GM10266 (cell line): ENCODE data around the gene ALPL.
A peak's percentile ranks its signal among the peaks of the same experiment; 100 is the strongest.

ENCODE experiments used
- DNase-seq: peaks from one replicate; pipeline ENCODE4 v3.0.0; 2012; ENCODE audit errors: extremely low spot score
- TF ChIP-seq, protein P1 (sequence below): IDR thresholded peaks from 2 replicates; pipeline ENCODE4 v1.5.1; 2012; ENCODE audit warnings: mild to moderate bottlenecking, low read depth; ENCODE audit not compliant: control insufficient read depth, insufficient read depth; ENCODE audit errors: missing control alignments

ALPL gene

DNA sequence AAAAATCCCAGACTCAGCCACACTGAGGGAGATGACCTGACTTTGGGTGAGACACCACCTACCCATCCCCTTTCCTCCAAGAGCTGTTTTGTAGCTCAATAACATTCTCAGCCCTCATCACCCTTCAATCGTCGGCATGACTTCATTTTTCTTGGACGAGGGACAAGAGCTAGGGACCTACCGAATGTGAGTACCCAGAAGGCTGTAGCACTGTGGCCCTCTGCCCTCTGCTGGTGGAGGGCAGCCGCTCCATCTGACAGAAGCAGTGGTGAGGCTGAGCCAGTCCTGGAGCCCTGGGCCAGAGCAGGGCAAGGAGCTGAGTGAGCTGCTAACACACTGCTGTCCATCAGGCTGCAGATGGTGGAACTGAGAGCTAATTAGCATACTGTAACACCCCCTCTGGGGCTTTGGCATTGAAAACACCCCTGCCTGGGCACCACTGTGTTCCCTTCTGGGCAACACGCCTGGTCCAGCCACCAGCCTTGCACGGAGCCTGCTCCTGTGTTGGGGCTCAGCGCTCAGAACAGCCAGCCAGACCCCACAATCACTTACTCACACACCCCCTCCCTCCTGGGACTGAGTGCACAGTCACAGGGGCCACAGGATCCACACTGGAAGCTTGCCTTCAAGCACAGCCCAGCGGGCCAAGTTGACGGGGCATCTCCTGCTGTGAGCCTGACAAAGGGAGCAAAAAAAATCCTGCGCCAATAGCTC, 18.3 kb upstream of the ALPL start:
- DNase-seq: peak; percentile 42

DNA sequence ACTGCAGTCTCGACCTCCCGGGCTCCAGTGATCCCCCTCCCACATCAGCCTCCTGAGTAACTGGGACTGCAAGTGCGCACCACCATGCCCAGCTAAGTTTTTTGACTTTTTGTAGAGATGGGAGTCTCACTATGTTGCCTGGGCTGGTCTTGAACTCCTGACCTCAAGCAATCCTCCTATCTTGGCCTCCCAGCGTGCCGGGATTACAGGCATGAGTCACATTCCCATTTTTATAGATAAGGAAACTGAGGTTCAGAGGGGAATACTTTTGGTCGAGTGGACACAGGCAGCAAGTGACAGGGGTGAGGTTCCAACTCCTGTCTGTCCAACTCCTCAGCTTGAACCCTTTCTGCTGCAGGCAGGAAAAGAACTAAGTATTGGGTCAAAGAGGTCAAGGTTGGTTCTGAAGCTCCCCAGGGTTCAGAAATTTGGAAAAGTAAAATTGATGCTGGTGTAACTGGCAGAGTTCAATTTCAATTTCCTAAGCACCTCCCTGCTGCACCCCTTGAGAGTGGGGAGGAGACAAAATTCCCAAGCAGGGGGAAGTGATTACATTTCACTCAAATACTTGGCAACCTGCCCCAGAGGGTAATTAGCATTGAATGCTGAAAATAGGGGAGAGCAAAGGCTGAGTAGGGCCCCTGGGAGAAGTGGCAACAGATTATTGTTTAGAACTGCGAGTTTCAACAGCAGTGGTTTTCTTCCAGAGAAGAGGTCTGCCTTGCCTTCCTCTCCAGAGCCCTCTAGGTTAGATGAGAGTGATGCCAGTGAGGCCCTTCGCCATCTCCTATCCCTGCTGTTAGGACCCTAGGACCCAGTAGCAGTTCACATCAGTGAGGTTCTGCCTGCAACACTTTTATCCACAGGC, 17.5 kb upstream of the ALPL start:
- TF ChIP-seq, protein P1, sequence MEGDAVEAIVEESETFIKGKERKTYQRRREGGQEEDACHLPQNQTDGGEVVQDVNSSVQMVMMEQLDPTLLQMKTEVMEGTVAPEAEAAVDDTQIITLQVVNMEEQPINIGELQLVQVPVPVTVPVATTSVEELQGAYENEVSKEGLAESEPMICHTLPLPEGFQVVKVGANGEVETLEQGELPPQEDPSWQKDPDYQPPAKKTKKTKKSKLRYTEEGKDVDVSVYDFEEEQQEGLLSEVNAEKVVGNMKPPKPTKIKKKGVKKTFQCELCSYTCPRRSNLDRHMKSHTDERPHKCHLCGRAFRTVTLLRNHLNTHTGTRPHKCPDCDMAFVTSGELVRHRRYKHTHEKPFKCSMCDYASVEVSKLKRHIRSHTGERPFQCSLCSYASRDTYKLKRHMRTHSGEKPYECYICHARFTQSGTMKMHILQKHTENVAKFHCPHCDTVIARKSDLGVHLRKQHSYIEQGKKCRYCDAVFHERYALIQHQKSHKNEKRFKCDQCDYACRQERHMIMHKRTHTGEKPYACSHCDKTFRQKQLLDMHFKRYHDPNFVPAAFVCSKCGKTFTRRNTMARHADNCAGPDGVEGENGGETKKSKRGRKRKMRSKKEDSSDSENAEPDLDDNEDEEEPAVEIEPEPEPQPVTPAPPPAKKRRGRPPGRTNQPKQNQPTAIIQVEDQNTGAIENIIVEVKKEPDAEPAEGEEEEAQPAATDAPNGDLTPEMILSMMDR: no peak
- peak; percentile 3 for DNase-seq

More for the DNA sequence above, 18.3 kb upstream of the ALPL start:
- TF ChIP-seq, protein P1: peak; percentile 51

DNA sequence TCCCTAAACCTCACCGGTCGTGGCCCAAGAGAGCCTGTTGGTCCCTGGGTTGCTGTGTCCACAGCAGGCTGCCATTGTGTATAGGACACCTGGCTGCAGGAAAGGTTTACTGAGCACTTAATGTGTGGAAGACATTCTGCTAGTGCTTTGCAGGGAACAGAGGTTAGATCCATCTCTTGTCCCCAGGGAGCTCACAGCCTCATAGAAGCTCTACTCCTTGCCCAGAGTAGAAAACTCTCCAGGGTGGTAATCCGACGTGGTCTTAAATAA, 16.9 kb upstream of the ALPL start:
- TF ChIP-seq, protein P1: no peak
- DNase-seq: peak; percentile 3

DNA sequence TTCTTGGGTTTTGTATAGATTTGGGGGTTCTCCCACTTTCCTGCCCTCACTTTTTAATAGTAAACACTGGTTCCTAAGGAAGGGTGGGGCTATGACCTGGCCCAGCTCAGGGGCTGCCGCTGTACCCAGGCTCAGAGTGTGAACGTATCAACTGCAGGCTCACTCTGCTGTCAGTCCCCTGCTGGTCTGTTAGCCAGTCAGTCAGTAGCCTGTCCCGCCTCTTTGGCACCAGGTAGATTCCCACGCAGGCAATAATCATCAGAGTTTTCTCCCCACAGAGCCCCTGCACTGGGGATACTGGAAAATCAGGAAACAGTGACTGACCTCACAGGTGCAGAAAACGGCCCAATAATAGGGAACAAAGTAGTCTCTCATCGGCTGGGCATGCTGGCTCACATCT, 15.0 kb upstream of the ALPL start:
- DNase-seq: no peak
- TF ChIP-seq, protein P1: no peak

DNA sequence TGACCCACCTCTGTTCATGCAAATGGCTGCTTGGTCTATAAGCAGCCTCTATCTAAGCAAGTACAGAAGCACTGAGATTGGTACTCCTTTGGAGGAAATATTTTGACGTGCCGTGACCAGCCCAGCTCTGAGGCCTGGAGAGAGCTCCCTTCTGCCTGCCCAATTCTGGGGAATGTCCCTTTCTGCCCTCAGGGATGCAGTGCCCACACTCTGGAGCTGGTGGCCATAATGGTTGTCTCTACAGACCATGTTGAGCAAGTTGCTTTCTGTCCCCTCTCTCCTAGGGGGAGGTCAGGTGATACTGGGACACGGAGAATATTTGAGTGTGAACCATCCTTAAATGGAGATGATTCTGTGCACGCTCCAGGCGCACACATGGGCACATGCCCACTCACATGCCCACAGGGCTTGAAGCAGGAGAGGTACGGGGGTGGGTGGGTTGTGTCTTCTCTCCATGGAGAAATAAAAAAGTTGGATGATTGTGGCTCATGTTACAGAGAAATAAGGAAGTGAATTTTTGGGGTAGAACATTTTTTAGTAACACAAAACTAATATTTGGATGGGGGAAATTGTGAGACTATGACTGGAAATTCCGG, 13.9 kb upstream of the ALPL start:
- TF ChIP-seq, protein P1: no peak
- peak; percentile 3 for DNase-seq

DNA sequence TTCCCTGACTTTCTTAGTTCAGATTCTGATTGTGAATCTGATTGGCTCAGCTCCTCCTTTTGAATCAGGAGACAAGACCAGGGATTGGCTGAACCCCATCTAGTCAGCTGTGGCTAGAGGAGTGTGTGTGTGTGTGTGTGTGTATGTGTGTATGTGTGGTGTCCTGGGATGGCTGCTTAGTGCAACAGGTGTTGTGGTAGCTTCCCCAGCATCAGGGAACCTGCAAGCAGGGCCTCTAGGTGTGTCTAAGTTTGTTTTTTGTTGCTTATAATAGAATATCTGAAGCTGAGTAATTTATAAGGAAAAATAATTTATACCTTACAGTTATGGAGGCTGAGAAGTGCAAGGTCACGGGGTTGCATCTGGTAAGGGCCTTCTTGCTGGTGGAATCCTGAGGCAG, 13.2 kb upstream of the ALPL start:
- TF ChIP-seq, protein P1: no peak
- DNase-seq: no peak
